ENCODE data around the gene TACR1. TPM values are rescaled to one million over a fixed set of nuclear protein-coding genes. Genes with fewer than 3 reads are reported as not detected.

TACR1 gene
- total and polyA plus RNA-seq, 2 donors from 2014 or later, result 0.49 to 5.1 TPM

- TF ChIP-seq CTCF (IDR thresholded peaks at IDR 0.05; ENCODE audit: borderline replicate concordance, extremely low read depth, insufficient read depth), result no peak
- H3K9me3 ChIP-seq (ENCODE audit: control insufficient read depth in 2 of 3, insufficient read depth in 1 of 3, low read length in 3 of 3), result no peaks in the 10 kb centered on the region
- H3K9ac ChIP-seq (ENCODE audit: low read length in 3 of 3), result no peak overlapping the region
- H3K4me3 ChIP-seq (ENCODE audit: low read length in 3 of 3), result no peak overlapping the region
- no peaks in the 10 kb centered on the region for H3K27me3 ChIP-seq (ENCODE audit: control insufficient read depth, insufficient read depth, low read length)
- no peaks in the 10 kb centered on the region for H3K36me3 ChIP-seq (ENCODE audit: control insufficient read depth in 2 of 3, insufficient read depth in 3 of 3, low read length in 3 of 3)
- no peak for FAIRE-seq
- intact Hi-C loops (cut with DNase I), result no loop called here
- DNase-seq, result no peak
- H3K27ac ChIP-seq (ENCODE audit: low read depth in 2 of 2, low read length in 2 of 2), result no peak overlapping the region
- no peaks in the 10 kb centered on the region for H3K4me1 ChIP-seq (ENCODE audit: control insufficient read depth in 2 of 3, insufficient read depth in 2 of 3, low read depth in 1 of 3, low read length in 3 of 3)
These were observed 34.6 kb upstream of the TACR1 start for GRCh38 chr2:75233965-75234364.

GRCh38 chr2:75226617-75227016 is 27.3 kb upstream of the TACR1 start:
- Histone ChIP-seq H3K27me3 (ENCODE audit: control insufficient read depth, insufficient read depth, low read length) (no peaks in the 10 kb centered on the region), H3K4me3 (ENCODE audit: low read length in 3 of 3) (no peak overlapping the region), H3K27ac (ENCODE audit: low read depth in 2 of 2, low read length in 2 of 2) (no peak overlapping the region), H3K9ac (ENCODE audit: low read length in 3 of 3) (no peak overlapping the region), H3K36me3 (ENCODE audit: control insufficient read depth in 2 of 3, insufficient read depth in 3 of 3, low read length in 3 of 3) (no peaks in the 10 kb centered on the region), H3K4me1 (ENCODE audit: control insufficient read depth in 2 of 3, insufficient read depth in 2 of 3, low read depth in 1 of 3, low read length in 3 of 3) (no peaks in the 10 kb centered on the region), H3K9me3 (ENCODE audit: control insufficient read depth in 2 of 3, insufficient read depth in 1 of 3, low read length in 3 of 3) (no peaks in the 10 kb centered on the region)
- no peak for TF ChIP-seq CTCF (IDR thresholded peaks at IDR 0.05; ENCODE audit: borderline replicate concordance, extremely low read depth, insufficient read depth)
- intact Hi-C loops (cut with DNase I), result no loop called here
- no peak for FAIRE-seq
- no peak for DNase-seq

- no peaks in the 10 kb centered on the region for H3K4me1 ChIP-seq (ENCODE audit: control insufficient read depth in 2 of 3, insufficient read depth in 2 of 3, low read depth in 1 of 3, low read length in 3 of 3)
- H3K4me3 ChIP-seq (ENCODE audit: low read length in 3 of 3), result no peak overlapping the region
- DNase-seq (no peak), FAIRE-seq (no peak)
- H3K27ac ChIP-seq (ENCODE audit: low read depth in 2 of 2, low read length in 2 of 2), result no peak overlapping the region
- no peak for TF ChIP-seq CTCF (IDR thresholded peaks at IDR 0.05; ENCODE audit: borderline replicate concordance, extremely low read depth, insufficient read depth)
- H3K9ac ChIP-seq (ENCODE audit: low read length in 3 of 3), result no peak overlapping the region
- no peaks in the 10 kb centered on the region for H3K36me3 ChIP-seq (ENCODE audit: control insufficient read depth in 2 of 3, insufficient read depth in 3 of 3, low read length in 3 of 3)
- H3K9me3 ChIP-seq (ENCODE audit: control insufficient read depth in 2 of 3, insufficient read depth in 1 of 3, low read length in 3 of 3), result no peaks in the 10 kb centered on the region
- intact Hi-C loops (cut with DNase I), result no loop called here
- no peaks in the 10 kb centered on the region for H3K27me3 ChIP-seq (ENCODE audit: control insufficient read depth, insufficient read depth, low read length)
These were observed 26.8 kb upstream of the TACR1 start for GRCh38 chr2:75226099-75226498.

GRCh38 chr2:75224636-75225094 is 25.3 kb upstream of the TACR1 start:
- DNase-seq, result no peak
- H3K27me3 ChIP-seq (ENCODE audit: control insufficient read depth, insufficient read depth, low read length), result no peaks in the 10 kb centered on the region
- H3K36me3 ChIP-seq (ENCODE audit: control insufficient read depth in 2 of 3, insufficient read depth in 3 of 3, low read length in 3 of 3), result no peaks in the 10 kb centered on the region
- no peak for FAIRE-seq
- no peak overlapping the region for H3K27ac ChIP-seq (ENCODE audit: low read depth in 2 of 2, low read length in 2 of 2)
- H3K9ac ChIP-seq (ENCODE audit: low read length in 3 of 3), result no peak overlapping the region
- TF ChIP-seq CTCF (IDR thresholded peaks at IDR 0.05; ENCODE audit: borderline replicate concordance, extremely low read depth, insufficient read depth), result no peak
- H3K9me3 ChIP-seq (ENCODE audit: control insufficient read depth in 2 of 3, insufficient read depth in 1 of 3, low read length in 3 of 3), result no peaks in the 10 kb centered on the region
- H3K4me3 ChIP-seq (ENCODE audit: low read length in 3 of 3), result no peak overlapping the region
- no peaks in the 10 kb centered on the region for H3K4me1 ChIP-seq (ENCODE audit: control insufficient read depth in 2 of 3, insufficient read depth in 2 of 3, low read depth in 1 of 3, low read length in 3 of 3)
- intact Hi-C loops (cut with DNase I), result no loop called here

All from kidney (tissue), 14 donors.